HG02610 (cell line): ENCODE results near the gene GRIP2.

Experiments used
- ATAC-seq: cut with Tn5 transposase; IDR thresholded peaks from one replicate; pipeline ENCODE4 v1.9.1; 2021; ENCODE audit warnings: mild to moderate bottlenecking, moderate library complexity; ENCODE audit not compliant: unreplicated experiment

GRIP2 gene

GRCh38 chr3:14439501-14440167, 100.5 kb downstream of the GRIP2 start:
- ATAC-seq = no peak
